CD4-positive, alpha-beta T cell treated with Interleukin-12 subunit alpha and Interleukin-12 subunit beta, for 1 hour (primary cell): ENCODE measurements around the gene PEX14.

ENCODE experiments used
- DNase-seq: peaks from one replicate; pipeline ENCODE4 v3.0.0-alpha.2; 2020

Gene PEX14

GRCh38 chr1:10653370-10654125, 178.8 kb downstream of the PEX14 start:
- DNase-seq = no peak

DNA sequence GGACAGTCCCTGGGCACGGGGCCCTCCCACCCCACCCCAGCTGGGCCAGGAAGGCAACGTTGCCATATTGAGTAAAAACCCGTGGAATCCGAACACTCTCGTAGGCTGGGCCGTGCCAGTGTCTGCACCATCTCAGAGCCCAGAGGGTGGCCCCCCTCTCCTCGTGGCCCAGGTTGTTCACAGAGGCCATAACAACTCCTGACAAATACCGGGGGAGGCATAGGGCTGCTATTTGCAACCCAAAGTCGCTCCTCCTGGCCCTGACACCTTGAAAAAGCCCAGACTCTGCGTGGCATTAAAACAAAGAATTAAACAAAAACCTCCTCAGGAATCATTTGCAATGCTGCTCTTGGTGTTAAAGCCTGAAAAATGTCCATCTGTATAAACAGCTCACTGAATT, 180.3 kb downstream of the PEX14 start:
- DNase-seq = no peak

DNA sequence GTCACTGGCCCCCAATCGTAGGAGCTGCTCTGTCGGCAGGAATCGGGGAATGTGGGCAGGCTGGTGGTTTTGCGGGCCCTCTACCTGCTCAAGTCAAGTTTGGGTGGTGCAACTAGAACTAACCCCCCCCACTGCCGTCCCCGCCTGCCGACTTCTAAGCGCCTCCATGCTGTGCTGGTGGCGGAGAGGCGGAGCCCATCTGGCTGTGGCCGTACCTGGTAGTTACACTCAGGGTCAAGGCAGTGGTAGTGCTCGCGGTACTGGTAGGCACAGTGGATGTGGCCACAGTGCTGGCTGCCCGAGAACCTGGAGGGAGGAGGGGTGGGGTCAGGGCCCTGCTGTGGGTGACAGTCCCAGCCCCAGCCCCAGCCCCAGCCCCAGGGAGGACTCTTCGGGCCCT, 181.7 kb downstream of the PEX14 start:
- no peak for DNase-seq

DNA sequence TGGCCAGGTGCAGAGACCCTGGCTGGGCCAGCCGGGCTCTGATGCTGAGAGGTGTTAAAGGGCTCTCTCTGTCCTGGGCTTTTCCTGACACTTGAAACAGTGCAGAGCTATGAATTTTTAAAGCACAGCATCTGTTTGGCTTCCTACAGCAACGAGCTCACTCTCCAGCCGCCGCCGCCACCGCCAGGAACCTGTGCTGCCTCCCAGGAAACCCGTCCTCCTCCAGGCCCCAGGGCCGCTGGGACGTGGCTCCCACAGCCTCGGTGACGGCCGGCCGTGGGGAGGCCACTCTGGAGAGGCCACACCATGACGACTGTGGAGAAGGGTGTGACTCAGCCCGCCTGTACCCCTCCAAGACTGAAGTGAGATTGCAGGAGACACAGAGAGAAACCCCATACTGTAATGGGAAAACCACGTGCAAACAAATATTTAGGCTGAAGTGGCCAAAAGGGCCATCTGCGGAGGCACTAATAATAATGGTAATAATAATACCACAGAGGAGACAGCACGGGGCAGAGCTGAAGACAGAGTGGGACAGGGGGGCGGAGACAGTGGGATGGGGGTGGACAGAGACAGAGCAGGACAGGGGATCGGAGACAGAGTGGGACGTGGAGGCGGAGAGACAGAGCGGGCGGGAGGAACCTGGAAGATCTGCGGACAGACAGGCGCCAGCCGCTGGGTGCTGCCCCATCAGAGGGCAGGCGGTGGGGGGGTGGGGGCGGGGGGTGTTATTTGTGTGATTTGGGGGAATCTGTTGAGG, 182.5 kb downstream of the PEX14 start:
- no peak for DNase-seq

- DNase-seq = no peak
Measured at GRCh38 chr1:10658396-10659066, 183.8 kb downstream of the PEX14 start.

- no peak for DNase-seq
Measured at GRCh38 chr1:10659218-10659617, 184.5 kb downstream of the PEX14 start.

GRCh38 chr1:10659646-10660540, 185.1 kb downstream of the PEX14 start:
- DNase-seq = no peak

GRCh38 chr1:10661453-10661852, 186.7 kb downstream of the PEX14 start:
- no peak for DNase-seq

DNA sequence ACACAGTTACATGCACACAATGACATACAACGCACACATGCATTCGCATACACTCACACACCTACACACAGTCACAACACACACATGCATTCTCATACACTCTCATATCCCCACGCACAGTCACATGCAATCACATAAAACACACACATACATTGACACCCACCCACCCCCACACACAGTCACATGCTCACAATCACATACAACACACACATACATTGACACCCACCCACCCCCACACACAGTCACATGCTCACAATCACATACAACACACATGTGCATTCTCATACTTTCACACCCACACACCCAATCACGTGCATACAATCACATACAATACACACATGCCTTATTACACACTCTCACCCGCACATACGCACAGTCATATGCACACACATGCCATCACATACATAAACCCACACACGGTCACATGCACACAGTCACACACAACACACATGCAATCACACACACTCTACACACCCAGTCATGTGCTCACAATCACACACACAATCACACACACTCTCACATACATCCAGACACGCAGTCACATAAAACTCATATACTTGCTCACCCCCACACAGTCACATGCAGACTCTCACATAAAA, 187.4 kb downstream of the PEX14 start:
- no peak for DNase-seq

DNA sequence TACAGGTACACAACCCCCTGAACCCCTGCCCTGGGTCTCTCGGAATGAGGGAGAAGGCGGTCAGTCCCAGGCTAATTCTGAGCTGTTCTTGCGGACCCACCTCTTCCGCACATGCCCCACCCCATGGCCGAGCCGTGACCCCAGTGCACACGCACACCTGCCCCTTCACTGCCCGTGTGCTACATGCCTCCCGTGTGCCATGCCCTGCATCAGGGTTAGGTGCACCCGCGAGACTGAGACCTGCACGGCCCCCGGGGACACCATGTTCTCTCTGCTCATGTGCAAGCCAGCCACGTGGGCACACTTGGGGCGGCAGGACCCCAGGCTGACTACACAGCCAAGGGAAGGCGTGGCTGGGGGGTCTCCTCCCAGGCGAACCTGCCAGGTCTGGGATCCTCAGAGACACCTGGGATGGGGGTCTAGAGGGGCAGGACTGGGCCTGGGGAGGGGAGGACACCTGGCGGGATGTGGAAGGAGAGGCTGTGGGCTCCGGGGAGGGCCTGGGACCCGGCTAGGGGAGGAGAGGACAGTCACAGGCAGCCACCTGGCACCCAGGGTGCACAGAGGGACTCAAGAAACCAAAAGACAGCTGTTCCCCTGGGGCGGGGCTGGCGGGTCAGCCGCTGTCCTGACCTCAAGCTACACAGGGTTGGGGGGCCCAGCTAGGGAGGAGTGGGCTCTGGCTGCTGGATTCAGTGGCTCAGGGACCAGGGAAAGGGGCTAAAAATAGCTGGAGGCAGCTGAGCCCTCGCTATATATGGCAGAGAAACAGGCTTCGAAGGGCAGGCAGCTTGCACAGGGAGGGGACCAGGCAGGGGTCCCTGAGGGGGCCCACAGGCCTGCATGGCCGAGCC, 188.3 kb downstream of the PEX14 start:
- no peak for DNase-seq

DNA sequence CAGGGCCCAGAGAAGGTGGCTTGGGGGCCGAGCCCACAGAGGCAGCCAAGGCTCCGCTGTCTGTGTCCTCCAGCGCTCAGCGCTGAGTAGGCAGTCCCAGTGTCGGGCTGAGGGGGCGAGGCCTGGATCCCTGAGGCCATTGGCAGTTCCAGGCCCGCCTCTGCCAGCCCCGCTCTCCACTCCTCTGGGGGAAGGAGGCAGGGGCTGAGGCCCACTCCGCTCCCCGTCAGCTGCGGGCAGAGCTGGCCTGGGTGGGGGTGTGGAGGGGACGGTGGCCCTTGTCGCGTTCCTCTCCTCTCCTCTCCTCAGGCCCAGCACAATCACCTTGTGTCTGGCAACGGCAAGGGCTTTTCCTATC, 188.9 kb downstream of the PEX14 start:
- no peak for DNase-seq

DNA sequence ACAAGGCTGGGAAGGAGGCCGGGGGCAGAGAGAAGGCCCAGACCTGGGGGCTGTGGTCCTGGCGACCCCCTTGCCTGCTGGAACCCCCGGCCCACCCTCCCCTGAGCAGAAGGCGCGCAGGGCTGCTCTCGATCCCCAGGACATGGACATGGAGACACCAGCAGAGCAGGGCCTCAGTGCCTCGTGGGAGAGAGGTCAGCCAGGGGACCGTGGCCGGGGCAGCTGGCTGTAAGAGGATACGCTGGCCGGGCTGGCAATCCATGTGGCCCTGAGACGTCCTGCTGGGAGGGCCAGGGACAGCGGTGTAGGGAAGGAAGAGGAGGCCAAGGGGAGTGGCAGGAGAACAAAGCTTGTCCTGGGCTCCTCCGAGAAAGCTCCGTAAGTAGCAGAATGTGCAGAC, 189.5 kb downstream of the PEX14 start:
- DNase-seq = no peak

DNA sequence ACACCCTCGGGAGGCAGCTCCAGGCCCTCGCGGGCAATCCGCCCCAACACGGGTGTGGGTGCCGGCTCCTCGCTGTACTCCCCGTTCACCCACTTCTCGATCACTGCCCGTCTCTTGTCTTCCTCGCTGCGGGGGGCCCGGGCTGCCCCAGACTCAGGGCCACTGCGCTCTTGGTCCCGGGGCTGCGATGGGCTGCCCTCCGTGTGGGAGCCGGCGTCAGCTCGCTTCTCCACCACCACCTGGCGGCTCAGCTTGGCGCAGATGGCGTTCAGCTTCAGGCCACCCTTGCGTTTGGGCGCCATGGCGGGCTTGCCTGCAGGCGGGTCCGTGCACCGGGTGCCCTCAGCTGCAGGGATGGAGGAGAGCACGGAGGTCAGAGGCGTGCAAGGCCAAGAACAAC, 190.5 kb downstream of the PEX14 start:
- DNase-seq = no peak

GRCh38 chr1:10665930-10666850, 191.4 kb downstream of the PEX14 start:
- DNase-seq = no peak

DNA sequence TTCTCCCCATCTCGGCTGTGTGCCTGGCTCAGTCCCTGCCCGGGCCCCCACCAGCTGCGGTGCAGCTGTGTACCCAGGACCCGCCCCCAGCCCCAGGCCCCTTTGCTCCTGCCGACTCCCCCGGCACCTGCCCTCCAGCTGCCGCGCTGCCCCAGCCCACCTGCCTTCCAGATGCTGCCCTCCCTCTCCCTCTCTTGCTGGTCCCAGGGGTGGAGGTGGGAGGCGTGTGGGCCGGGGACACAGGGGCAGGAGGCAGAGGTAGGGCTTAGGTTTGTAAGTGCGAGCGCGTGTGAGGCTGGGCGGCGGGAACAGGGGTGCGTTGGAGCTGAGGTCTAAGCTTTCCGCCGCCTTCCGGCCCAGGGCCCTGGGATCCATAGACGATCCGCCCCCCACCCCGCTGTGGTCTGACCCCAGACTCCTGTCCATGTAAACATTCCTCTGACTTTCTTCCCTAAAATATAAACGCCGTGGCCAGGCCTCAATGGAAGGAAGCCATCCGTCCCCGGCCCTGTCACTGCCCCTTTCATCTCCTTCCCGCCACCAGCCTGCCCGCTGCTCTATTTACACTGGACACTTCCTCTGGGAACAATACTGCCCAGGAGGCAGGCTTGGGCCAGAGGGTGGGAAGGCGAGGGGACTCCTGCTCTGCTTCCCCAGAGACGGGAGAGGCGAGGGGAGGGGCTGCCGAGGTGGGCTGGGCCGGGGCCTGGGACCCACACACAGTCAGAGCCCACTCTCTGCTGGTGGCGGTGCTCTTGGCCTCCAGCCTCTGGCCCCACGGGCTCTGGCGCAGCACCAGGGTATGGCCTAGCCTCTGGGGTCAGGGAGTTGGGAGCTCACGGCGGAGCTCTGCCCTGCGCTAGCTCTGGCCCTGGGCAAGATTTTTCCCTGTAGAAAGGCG, 193.4 kb downstream of the PEX14 start:
- no peak for DNase-seq

DNA sequence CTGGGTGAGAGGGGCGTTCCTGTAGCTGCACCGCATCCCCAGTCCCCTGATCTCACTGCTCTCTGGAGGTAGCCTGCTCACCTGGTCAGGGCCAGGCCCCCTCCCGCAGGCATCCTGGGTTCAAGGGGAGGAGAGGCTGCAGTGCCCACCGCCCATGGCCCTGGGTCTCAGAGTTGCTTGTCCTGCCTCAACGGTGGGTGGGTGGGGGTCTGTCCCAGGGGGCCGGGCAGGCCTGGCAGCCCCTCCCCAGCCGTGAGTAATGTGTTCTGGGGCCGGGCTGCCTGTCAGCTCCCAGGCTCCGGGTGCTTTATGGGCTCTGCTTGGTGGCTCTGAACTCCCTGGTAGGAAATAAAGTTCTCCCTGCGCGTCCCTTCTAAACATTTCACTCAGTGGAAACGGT, 194.8 kb downstream of the PEX14 start:
- DNase-seq = no peak

- DNase-seq = no peak
Measured at GRCh38 chr1:10670190-10670589, 195.4 kb downstream of the PEX14 start.

GRCh38 chr1:10671090-10671489, 196.3 kb downstream of the PEX14 start:
- DNase-seq = no peak

GRCh38 chr1:10671622-10672342, 197.0 kb downstream of the PEX14 start:
- DNase-seq = no peak
